WTC11 (cell line): ENCODE data around the gene ABCB8. TPM values are rescaled to one million over a fixed set of nuclear protein-coding genes. Genes with fewer than 3 reads are reported as not detected.

Source experiments
- ESRRA ChIP-seq: sonication (generic); formaldehyde crosslinking; IDR thresholded peaks from 2 replicates; pipeline ENCODE4 v1.8.1; 2022; ENCODE audit warnings: mild to moderate bottlenecking, missing genetic modification reagents, borderline replicate concordance
- FOXK1 ChIP-seq: sonication (generic); formaldehyde crosslinking; IDR thresholded peaks from 2 replicates; pipeline ENCODE4 v1.8.0; 2022; ENCODE audit warnings: mild to moderate bottlenecking, moderate library complexity, missing genetic modification reagents
- FOXP1 ChIP-seq: sonication (generic); formaldehyde crosslinking; IDR thresholded peaks from 2 replicates; pipeline ENCODE4 v1.8.0; 2022; ENCODE audit warnings: missing genetic modification reagents, mild to moderate bottlenecking, moderate library complexity, borderline replicate concordance
- JAZF1 ChIP-seq: fragments of 250-450 bp; sonication (Bioruptor Pico); IDR thresholded peaks from 2 replicates; pipeline ENCODE4 v1.9.0; 2021; ENCODE audit warnings: moderate library complexity, mild to moderate bottlenecking, inconsistent platforms
- NFYB ChIP-seq: sonication (generic); formaldehyde crosslinking; conservative IDR thresholded peaks from 2 replicates; pipeline ENCODE4 v1.8.0; 2022; ENCODE audit warnings: low read depth, missing genetic modification reagents
- NR1H2 ChIP-seq: sonication (generic); formaldehyde crosslinking; IDR thresholded peaks from 2 replicates; pipeline ENCODE4 v1.9.0; 2021; ENCODE audit warnings: mild to moderate bottlenecking, moderate library complexity, missing genetic modification reagents
- NR2C2 ChIP-seq: sonication (generic); formaldehyde crosslinking; IDR thresholded peaks from 2 replicates; pipeline ENCODE4 v1.8.0; 2022; ENCODE audit warnings: mild to moderate bottlenecking, missing genetic modification reagents
- RORB ChIP-seq: fragments of 250-450 bp; sonication (Bioruptor Pico); IDR thresholded peaks from 2 replicates; pipeline ENCODE4 v1.9.0; 2021; ENCODE audit warnings: mild to moderate bottlenecking
- TEAD4 ChIP-seq: sonication (generic); formaldehyde crosslinking; IDR thresholded peaks from 2 replicates; pipeline ENCODE4 v1.8.0; 2022; ENCODE audit warnings: mild to moderate bottlenecking, missing genetic modification reagents
- ZBTB21 ChIP-seq: sonication (generic); formaldehyde crosslinking; IDR thresholded peaks from 2 replicates; pipeline ENCODE4 v1.8.1; 2023; ENCODE audit warnings: mild to moderate bottlenecking, missing genetic modification reagents, borderline replicate concordance
- ZNF232 ChIP-seq: sonication (generic); formaldehyde crosslinking; IDR thresholded peaks from 2 replicates; pipeline ENCODE4 v1.8.0; 2022; ENCODE audit warnings: mild to moderate bottlenecking, missing genetic modification reagents
- ZNF396 ChIP-seq: fragments of 250-450 bp; sonication (Bioruptor Pico); IDR thresholded peaks from 2 replicates; pipeline ENCODE4 v1.8.0; 2021; ENCODE audit warnings: mild to moderate bottlenecking, moderate library complexity, borderline replicate concordance
- total RNA-seq: library from RNA; stranded (reverse); gene quantifications from 3 replicates; pipeline ENCODE4 v1.2.3, GENCODE V29; 2021
- TF ChIP-seq, protein P1 (sequence below): sonication (generic); formaldehyde crosslinking; IDR thresholded peaks from 2 replicates; pipeline ENCODE4 v1.8.0; 2022; ENCODE audit warnings: missing genetic modification reagents
- TF ChIP-seq, protein P2 (sequence below): sonication (generic); formaldehyde crosslinking; IDR thresholded peaks from 2 replicates; pipeline ENCODE4 v1.8.1; 2023; ENCODE audit warnings: mild to moderate bottlenecking, missing genetic modification reagents
- TF ChIP-seq, protein P3 (sequence below): sonication (generic); formaldehyde crosslinking; IDR thresholded peaks from 2 replicates; pipeline ENCODE4 v1.8.1; 2023; ENCODE audit warnings: mild to moderate bottlenecking, missing genetic modification reagents, moderate library complexity
- TF ChIP-seq, protein P4 (sequence below): sonication (generic); formaldehyde crosslinking; IDR thresholded peaks from 2 replicates; pipeline ENCODE4 v1.8.0; 2022; ENCODE audit warnings: mild to moderate bottlenecking, missing genetic modification reagents
- TF ChIP-seq, protein P5 (sequence below): fragments of 250-450 bp; sonication (Bioruptor Pico); IDR thresholded peaks from 2 replicates; pipeline ENCODE4 v1.9.0; 2021; ENCODE audit warnings: mild to moderate bottlenecking, borderline replicate concordance
- TF ChIP-seq, protein P6 (sequence below): fragments of 250-450 bp; sonication (Bioruptor Pico); IDR thresholded peaks from 2 replicates; pipeline ENCODE4 v2.1.2; 2022; ENCODE audit warnings: mild to moderate bottlenecking, moderate library complexity
- TF ChIP-seq, protein P7 (sequence below): fragments of 250-450 bp; sonication (Bioruptor Pico); IDR thresholded peaks from 2 replicates; pipeline ENCODE4 v1.9.0; 2021; ENCODE audit warnings: mild to moderate bottlenecking
- TF ChIP-seq, protein P8 (sequence below): sonication (generic); formaldehyde crosslinking; IDR thresholded peaks from 2 replicates; pipeline ENCODE4 v1.8.0; 2022; ENCODE audit warnings: mild to moderate bottlenecking, missing genetic modification reagents

ABCB8 gene
- total RNA-seq, 1 experiment from 2014 or later, result 35.9 TPM

DNA sequence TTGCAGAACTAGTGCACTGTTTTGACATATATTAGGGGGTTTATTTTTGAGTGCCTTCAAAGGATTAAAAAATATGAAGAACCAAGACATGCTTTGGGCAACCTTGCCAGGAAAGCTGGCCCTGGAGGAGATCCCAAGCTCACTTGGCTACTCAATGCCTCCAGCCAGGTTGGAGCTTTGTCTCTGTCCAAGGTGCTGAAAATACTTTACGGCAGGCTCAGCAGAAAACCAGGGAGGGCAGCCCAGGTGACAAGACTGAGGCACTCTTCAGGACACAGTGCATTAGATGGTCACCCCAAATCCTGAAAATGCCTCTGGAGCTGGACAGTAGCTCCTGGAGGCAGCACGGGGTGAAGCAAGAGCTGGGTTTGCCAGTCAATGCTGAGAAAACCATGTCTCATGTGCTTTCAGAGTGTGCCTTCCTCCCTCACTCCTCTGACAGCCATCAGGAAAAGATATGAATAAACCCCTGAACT lies 44.3 kb upstream of the ABCB8 start (continued):
- TF ChIP-seq, protein P1, sequence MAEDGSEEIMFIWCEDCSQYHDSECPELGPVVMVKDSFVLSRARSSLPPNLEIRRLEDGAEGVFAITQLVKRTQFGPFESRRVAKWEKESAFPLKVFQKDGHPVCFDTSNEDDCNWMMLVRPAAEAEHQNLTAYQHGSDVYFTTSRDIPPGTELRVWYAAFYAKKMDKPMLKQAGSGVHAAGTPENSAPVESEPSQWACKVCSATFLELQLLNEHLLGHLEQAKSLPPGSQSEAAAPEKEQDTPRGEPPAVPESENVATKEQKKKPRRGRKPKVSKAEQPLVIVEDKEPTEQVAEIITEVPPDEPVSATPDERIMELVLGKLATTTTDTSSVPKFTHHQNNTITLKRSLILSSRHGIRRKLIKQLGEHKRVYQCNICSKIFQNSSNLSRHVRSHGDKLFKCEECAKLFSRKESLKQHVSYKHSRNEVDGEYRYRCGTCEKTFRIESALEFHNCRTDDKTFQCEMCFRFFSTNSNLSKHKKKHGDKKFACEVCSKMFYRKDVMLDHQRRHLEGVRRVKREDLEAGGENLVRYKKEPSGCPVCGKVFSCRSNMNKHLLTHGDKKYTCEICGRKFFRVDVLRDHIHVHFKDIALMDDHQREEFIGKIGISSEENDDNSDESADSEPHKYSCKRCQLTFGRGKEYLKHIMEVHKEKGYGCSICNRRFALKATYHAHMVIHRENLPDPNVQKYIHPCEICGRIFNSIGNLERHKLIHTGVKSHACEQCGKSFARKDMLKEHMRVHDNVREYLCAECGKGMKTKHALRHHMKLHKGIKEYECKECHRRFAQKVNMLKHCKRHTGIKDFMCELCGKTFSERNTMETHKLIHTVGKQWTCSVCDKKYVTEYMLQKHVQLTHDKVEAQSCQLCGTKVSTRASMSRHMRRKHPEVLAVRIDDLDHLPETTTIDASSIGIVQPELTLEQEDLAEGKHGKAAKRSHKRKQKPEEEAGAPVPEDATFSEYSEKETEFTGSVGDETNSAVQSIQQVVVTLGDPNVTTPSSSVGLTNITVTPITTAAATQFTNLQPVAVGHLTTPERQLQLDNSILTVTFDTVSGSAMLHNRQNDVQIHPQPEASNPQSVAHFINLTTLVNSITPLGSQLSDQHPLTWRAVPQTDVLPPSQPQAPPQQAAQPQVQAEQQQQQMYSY (CRISPR knock-in tag), result 0 out of 2 replicates have a peak, but pooled peaks have one; percentile 24
- TF ChIP-seq RORB (CRISPR knock-in tag) (no peak), NFYB (CRISPR knock-in tag) (0 out of 2 replicates have a peak, but pooled peaks have one; percentile 15), FOXP1 (no peak), NR2C2 (CRISPR knock-in tag) (no peak), TEAD4 (CRISPR knock-in tag) (peak; percentile 85), FOXK1 (peak; percentile 53; the same call in 1 of the 2 replicates), NR1H2 (CRISPR knock-in tag) (no peak), ESRRA (CRISPR knock-in tag) (peak; percentile 46; the same call in 1 of the 2 replicates), ZNF396 (no peak), ZBTB21 (CRISPR knock-in tag) (no peak), JAZF1 (CRISPR knock-in tag) (no peak), ZNF232 (0 out of 2 replicates have a peak, but pooled peaks have one; percentile 62)
- TF ChIP-seq, protein P2, sequence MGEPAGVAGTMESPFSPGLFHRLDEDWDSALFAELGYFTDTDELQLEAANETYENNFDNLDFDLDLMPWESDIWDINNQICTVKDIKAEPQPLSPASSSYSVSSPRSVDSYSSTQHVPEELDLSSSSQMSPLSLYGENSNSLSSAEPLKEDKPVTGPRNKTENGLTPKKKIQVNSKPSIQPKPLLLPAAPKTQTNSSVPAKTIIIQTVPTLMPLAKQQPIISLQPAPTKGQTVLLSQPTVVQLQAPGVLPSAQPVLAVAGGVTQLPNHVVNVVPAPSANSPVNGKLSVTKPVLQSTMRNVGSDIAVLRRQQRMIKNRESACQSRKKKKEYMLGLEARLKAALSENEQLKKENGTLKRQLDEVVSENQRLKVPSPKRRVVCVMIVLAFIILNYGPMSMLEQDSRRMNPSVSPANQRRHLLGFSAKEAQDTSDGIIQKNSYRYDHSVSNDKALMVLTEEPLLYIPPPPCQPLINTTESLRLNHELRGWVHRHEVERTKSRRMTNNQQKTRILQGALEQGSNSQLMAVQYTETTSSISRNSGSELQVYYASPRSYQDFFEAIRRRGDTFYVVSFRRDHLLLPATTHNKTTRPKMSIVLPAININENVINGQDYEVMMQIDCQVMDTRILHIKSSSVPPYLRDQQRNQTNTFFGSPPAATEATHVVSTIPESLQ (CRISPR knock-in tag), result no peak
- TF ChIP-seq, protein P3, sequence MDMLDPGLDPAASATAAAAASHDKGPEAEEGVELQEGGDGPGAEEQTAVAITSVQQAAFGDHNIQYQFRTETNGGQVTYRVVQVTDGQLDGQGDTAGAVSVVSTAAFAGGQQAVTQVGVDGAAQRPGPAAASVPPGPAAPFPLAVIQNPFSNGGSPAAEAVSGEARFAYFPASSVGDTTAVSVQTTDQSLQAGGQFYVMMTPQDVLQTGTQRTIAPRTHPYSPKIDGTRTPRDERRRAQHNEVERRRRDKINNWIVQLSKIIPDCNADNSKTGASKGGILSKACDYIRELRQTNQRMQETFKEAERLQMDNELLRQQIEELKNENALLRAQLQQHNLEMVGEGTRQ (CRISPR knock-in tag), result no peak
- TF ChIP-seq, protein P4, sequence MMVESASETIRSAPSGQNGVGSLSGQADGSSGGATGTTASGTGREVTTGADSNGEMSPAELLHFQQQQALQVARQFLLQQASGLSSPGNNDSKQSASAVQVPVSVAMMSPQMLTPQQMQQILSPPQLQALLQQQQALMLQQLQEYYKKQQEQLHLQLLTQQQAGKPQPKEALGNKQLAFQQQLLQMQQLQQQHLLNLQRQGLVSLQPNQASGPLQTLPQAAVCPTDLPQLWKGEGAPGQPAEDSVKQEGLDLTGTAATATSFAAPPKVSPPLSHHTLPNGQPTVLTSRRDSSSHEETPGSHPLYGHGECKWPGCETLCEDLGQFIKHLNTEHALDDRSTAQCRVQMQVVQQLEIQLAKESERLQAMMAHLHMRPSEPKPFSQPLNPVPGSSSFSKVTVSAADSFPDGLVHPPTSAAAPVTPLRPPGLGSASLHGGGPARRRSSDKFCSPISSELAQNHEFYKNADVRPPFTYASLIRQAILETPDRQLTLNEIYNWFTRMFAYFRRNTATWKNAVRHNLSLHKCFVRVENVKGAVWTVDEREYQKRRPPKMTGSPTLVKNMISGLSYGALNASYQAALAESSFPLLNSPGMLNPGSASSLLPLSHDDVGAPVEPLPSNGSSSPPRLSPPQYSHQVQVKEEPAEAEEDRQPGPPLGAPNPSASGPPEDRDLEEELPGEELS (CRISPR knock-in tag), result peak; percentile 76
- TF ChIP-seq, protein P5, sequence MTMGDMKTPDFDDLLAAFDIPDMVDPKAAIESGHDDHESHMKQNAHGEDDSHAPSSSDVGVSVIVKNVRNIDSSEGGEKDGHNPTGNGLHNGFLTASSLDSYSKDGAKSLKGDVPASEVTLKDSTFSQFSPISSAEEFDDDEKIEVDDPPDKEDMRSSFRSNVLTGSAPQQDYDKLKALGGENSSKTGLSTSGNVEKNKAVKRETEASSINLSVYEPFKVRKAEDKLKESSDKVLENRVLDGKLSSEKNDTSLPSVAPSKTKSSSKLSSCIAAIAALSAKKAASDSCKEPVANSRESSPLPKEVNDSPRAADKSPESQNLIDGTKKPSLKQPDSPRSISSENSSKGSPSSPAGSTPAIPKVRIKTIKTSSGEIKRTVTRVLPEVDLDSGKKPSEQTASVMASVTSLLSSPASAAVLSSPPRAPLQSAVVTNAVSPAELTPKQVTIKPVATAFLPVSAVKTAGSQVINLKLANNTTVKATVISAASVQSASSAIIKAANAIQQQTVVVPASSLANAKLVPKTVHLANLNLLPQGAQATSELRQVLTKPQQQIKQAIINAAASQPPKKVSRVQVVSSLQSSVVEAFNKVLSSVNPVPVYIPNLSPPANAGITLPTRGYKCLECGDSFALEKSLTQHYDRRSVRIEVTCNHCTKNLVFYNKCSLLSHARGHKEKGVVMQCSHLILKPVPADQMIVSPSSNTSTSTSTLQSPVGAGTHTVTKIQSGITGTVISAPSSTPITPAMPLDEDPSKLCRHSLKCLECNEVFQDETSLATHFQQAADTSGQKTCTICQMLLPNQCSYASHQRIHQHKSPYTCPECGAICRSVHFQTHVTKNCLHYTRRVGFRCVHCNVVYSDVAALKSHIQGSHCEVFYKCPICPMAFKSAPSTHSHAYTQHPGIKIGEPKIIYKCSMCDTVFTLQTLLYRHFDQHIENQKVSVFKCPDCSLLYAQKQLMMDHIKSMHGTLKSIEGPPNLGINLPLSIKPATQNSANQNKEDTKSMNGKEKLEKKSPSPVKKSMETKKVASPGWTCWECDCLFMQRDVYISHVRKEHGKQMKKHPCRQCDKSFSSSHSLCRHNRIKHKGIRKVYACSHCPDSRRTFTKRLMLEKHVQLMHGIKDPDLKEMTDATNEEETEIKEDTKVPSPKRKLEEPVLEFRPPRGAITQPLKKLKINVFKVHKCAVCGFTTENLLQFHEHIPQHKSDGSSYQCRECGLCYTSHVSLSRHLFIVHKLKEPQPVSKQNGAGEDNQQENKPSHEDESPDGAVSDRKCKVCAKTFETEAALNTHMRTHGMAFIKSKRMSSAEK (CRISPR knock-in tag), result no peak
- TF ChIP-seq, protein P6, sequence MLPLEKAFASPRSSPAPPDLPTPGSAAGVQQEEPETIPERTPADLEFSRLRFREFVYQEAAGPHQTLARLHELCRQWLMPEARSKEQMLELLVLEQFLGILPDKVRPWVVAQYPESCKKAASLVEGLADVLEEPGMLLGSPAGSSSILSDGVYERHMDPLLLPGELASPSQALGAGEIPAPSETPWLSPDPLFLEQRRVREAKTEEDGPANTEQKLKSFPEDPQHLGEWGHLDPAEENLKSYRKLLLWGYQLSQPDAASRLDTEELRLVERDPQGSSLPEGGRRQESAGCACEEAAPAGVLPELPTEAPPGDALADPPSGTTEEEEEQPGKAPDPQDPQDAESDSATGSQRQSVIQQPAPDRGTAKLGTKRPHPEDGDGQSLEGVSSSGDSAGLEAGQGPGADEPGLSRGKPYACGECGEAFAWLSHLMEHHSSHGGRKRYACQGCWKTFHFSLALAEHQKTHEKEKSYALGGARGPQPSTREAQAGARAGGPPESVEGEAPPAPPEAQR (CRISPR knock-in tag), result no peak
- TF ChIP-seq, protein P7, sequence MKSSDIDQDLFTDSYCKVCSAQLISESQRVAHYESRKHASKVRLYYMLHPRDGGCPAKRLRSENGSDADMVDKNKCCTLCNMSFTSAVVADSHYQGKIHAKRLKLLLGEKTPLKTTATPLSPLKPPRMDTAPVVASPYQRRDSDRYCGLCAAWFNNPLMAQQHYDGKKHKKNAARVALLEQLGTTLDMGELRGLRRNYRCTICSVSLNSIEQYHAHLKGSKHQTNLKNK (CRISPR knock-in tag), result no peak
- TF ChIP-seq, protein P8, sequence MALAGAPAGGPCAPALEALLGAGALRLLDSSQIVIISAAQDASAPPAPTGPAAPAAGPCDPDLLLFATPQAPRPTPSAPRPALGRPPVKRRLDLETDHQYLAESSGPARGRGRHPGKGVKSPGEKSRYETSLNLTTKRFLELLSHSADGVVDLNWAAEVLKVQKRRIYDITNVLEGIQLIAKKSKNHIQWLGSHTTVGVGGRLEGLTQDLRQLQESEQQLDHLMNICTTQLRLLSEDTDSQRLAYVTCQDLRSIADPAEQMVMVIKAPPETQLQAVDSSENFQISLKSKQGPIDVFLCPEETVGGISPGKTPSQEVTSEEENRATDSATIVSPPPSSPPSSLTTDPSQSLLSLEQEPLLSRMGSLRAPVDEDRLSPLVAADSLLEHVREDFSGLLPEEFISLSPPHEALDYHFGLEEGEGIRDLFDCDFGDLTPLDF (CRISPR knock-in tag), result peak; percentile 52; the same call in 1 of the 2 replicates
